Adrenal gland (tissue), 12 donors: ENCODE data around the gene LPAR3. TPM values are rescaled to one million over a fixed set of nuclear protein-coding genes. Genes with fewer than 3 reads are reported as not detected.

ENCODE experiments used
- DNase-seq, 7 donors: peaks; one replicate each; pipeline ENCODE4 v3.0.0-alpha.2; 2019 to 2020
- H3K27ac ChIP-seq, 5 donors: fragments of 200-600 bp; sonication (generic) in 4 of 5; 1 replicate in 3 of 5; 2 replicates in 2 of 5; pipeline versions ENCODE4 v1.5.1 to v1.8.0; 2016 to 2020; ENCODE audit warnings: mild to moderate bottlenecking in 1 of 5
- H3K27me3 ChIP-seq: fragments of 200-600 bp; 2 replicates; pipeline ENCODE4 v1.8.0; 2021
- H3K36me3 ChIP-seq, 2 donors: fragments of 200-600 bp; replicated peaks in 1 of 2; 1 replicate in 1 of 2; 2 replicates in 1 of 2; pipeline versions ENCODE4 v1.5.1 to v1.8.0; 2018 to 2022
- H3K4me1 ChIP-seq, 2 donors: fragments of 200-600 bp; replicated peaks in 1 of 2; 1 replicate in 1 of 2; 2 replicates in 1 of 2; pipeline versions ENCODE4 v1.5.1 to v1.8.0; 2018 to 2021
- H3K4me3 ChIP-seq, 4 donors: fragments of 200-600 bp; sonication (generic) in 3 of 4; one replicate each; pipeline ENCODE4 v1.5.1; 2016 to 2018
- H3K9me3 ChIP-seq, 3 donors: fragments of 200-600 bp; sonication (generic) in 1 of 3; replicated peaks in 1 of 3; 1 replicate in 2 of 3; 2 replicates in 1 of 3; pipeline versions ENCODE4 v1.5.1 to v1.8.0; 2016 to 2021
- POLR2A ChIP-seq, 2 donors: fragments of 450-650 bp; IDR thresholded peaks; one replicate each; pipeline ENCODE4 v1.6.1; 2017; ENCODE audit warnings: antibody characterized with exemption in 2 of 2, mild to moderate bottlenecking in 2 of 2, moderate library complexity in 1 of 2
- WGBS, 4 donors: extraction: QIAGEN DNeasy Blood & Tissue Kit in 2 of 4; methylation state at CpG; one replicate each; pipeline versions ENCODE4 v1.1.5 to v1.1.7; 2013 to 2017; 5-methylcytosine and 5-hydroxymethylcytosine counted together
- intact Hi-C, 2 donors: fragments of 100-400 bp; cut with DNase I; formaldehyde crosslinking; loops; one replicate each; pipeline versions ENCODE4 v1.14.1 to v1.15.0; 2022 to 2023
- polyA plus RNA-seq, 3 donors: library from polyadenylated mRNA; stranded (reverse); fragments of 200-250 nt in 2 of 3; fragments of 350-450 nt in 1 of 3; fragmentation: Illumina TruSeq in 1 of 3; extraction: RNeasy Lipid Tissue Mini Kit (QIAGEN cat#74804) in 1 of 3; gene quantifications; one replicate each; pipeline ENCODE4 v1.2.3, GENCODE V29; 2013 to 2014
- total RNA-seq, 9 donors: library from RNA; depleted of rRNA in 4 of 9; stranded (reverse); fragments of >200 nt in 4 of 9; fragments of 120-200 nt in 1 of 9; fragmentation: NEBNext Ultra II Directional in 1 of 9; extraction: Animal tissue kit (Norgen Biotek cat#: 25700) in 1 of 9; gene quantifications; one replicate each; pipeline versions ENCODE4 v1.1.0 to v1.2.4, GENCODE V29; 2013 to 2023
- TF ChIP-seq, protein P1 (sequence below), 6 experiments: fragments of 450-650 bp in 4 of 6; fragments of 200-600 bp in 2 of 6; sonication (generic) in 1 of 6; IDR thresholded peaks; 1 replicate in 5 of 6; 2 replicates in 1 of 6; pipeline versions ENCODE4 v1.5.1 to v1.8.0; 2016 to 2021; ENCODE audit warnings: antibody characterized with exemption in 6 of 6, mild to moderate bottlenecking in 2 of 6, moderate library complexity in 1 of 6
- donor health status: healthy with polysubstance abuse.
- donor health status: Bipolar disorder and iron deficiency.
- donor health status: DM: yes; HTN: yes; CAD: no.
- donor health status: DM: no; HTN: no; CAD: no.
- donor health status: DM: no; HTN: no; CAD: no.
- donor health status: DM: yes; HTN: yes; CAD: no.

Gene LPAR3
- total and polyA plus RNA-seq, 12 donors, result 0.06 to 7.1 (median 1.8) TPM

DNA sequence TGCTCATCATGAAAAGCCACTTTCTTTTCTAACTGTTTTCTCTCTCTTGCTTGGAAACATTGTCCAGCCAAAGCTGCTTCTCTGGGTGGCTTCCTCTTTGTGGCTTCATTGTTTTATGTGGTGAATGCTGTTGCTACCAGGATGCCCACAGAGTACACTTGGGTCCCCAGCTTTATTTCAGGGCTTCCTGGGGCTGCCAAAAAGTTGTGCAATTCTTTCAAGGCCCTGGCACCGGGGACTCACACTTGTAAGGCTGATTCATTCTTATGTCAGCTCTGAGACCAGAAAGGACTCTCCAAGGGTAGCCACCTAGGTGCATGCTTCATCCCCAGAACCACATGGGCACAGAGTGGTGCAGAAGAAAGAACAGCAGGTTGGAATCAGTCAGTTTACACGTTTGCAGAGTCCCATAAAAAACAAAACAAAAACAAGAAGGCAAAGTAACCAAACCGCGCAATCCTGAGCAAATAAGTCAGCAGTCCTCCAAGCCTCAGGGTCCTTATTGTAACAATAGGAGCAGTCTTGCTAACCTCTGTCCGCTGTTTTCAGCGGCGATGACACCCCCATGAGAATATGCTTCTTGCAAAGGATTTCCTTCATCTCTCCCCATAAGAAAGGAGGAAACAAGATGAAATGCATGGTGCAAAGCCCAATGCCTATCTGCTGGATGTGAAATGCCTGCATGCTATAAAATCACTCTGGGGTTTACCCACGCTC lies 112.8 kb downstream of the LPAR3 start:
- no peaks in the 10 kb centered on the region for H3K9me3 ChIP-seq
- H3K27me3 ChIP-seq, result no peaks in the 10 kb centered on the region
- H3K4me3 ChIP-seq, result no peak overlapping the region
- no peak overlapping the region for H3K27ac ChIP-seq
- DNase-seq, result peak; percentile 35 to 64 (median 58)
- WGBS, 4 donors, result 60 to 72% (median 65%) methylated on average over 7 to 8 of the region's 8 CpGs
- TF ChIP-seq, protein P1, sequence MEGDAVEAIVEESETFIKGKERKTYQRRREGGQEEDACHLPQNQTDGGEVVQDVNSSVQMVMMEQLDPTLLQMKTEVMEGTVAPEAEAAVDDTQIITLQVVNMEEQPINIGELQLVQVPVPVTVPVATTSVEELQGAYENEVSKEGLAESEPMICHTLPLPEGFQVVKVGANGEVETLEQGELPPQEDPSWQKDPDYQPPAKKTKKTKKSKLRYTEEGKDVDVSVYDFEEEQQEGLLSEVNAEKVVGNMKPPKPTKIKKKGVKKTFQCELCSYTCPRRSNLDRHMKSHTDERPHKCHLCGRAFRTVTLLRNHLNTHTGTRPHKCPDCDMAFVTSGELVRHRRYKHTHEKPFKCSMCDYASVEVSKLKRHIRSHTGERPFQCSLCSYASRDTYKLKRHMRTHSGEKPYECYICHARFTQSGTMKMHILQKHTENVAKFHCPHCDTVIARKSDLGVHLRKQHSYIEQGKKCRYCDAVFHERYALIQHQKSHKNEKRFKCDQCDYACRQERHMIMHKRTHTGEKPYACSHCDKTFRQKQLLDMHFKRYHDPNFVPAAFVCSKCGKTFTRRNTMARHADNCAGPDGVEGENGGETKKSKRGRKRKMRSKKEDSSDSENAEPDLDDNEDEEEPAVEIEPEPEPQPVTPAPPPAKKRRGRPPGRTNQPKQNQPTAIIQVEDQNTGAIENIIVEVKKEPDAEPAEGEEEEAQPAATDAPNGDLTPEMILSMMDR (IDR thresholded peaks at IDR 0.05), result no peak
- TF ChIP-seq POLR2A (IDR thresholded peaks at IDR 0.05), result no peak
- no peaks in the 10 kb centered on the region for H3K36me3 ChIP-seq
- intact Hi-C loops, result loop anchor here (10.0 kb wide), 2 partner anchors 135 to 645 kb away; no protein-coding TSS in a partner anchor
- H3K4me1 ChIP-seq, result peaks cover 0 to 5% of the 10 kb centered on the region in 2 donors

DNA sequence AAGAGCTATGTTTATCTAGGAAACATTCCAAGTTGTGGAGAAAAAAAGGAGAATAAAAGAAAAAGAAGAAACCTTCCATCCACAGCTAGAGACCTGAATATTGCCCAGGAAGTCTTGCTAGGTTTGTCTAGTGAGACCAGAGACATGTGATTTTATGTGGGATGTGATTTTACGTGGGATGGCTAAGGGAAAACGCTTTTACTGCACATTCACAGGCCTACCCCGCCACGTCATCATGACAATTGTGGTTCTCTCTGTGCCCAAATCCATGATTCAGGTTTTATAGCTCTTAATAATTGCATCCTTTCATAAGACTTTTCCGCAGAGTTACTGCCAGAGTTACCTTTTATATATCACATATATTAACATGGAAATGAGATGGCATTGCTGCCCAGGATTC lies 116.4 kb downstream of the LPAR3 start:
- Histone ChIP-seq H3K9me3 (no peaks in the 10 kb centered on the region), H3K27me3 (no peaks in the 10 kb centered on the region), H3K4me1 (peaks cover 0 to 5% of the 10 kb centered on the region in 2 donors), H3K36me3 (no peaks in the 10 kb centered on the region), H3K4me3 (no peak overlapping the region), H3K27ac (no peak overlapping the region)
- no peak for DNase-seq
- TF ChIP-seq, protein P1 (IDR thresholded peaks at IDR 0.05), result no peak
- no peak for TF ChIP-seq POLR2A (IDR thresholded peaks at IDR 0.05)
- intact Hi-C loops, result loop anchor here in 1 of 2 donors (10.0 kb wide), 1 partner anchor 642 kb away; no protein-coding TSS in a partner anchor
- 81 to 94% (median 85%) methylated on average over 5 of the region's 5 CpGs for WGBS, 4 donors

DNA sequence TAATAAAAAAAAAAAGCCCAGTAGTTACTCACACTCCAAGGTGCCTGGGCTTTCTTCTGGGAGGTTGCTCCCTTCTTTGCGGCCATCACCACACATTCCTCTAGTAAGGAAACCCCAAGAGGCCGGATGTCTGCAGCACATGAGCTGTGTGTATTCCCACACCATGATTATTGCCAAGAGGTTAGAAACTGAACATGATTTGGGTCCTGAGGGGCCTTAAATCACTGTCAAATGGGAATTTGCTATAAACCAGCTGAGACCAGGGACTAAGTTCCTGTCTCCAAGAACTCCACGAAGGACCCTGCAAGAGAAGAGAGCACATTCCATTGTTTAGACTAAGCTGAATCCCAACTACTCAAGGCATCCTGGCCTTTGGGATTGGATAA lies 117.5 kb downstream of the LPAR3 start:
- DNase-seq, result no peak
- H3K27ac ChIP-seq, result no peak overlapping the region
- TF ChIP-seq, protein P1 (IDR thresholded peaks at IDR 0.05), result no peak
- no peak for TF ChIP-seq POLR2A (IDR thresholded peaks at IDR 0.05)
- WGBS, 4 donors, result 47 to 82% (median 66%) methylated on average over 2 to 3 of the region's 3 CpGs
- no peak overlapping the region for H3K4me3 ChIP-seq
- intact Hi-C loops, result loop anchor here in 1 of 2 donors (10.0 kb wide), 1 partner anchor 641 kb away; no protein-coding TSS in a partner anchor
- peaks cover 0 to 5% of the 10 kb centered on the region in 2 donors for H3K4me1 ChIP-seq
- H3K9me3 ChIP-seq, result no peaks in the 10 kb centered on the region
- no peaks in the 10 kb centered on the region for H3K27me3 ChIP-seq
- no peaks in the 10 kb centered on the region for H3K36me3 ChIP-seq

DNA sequence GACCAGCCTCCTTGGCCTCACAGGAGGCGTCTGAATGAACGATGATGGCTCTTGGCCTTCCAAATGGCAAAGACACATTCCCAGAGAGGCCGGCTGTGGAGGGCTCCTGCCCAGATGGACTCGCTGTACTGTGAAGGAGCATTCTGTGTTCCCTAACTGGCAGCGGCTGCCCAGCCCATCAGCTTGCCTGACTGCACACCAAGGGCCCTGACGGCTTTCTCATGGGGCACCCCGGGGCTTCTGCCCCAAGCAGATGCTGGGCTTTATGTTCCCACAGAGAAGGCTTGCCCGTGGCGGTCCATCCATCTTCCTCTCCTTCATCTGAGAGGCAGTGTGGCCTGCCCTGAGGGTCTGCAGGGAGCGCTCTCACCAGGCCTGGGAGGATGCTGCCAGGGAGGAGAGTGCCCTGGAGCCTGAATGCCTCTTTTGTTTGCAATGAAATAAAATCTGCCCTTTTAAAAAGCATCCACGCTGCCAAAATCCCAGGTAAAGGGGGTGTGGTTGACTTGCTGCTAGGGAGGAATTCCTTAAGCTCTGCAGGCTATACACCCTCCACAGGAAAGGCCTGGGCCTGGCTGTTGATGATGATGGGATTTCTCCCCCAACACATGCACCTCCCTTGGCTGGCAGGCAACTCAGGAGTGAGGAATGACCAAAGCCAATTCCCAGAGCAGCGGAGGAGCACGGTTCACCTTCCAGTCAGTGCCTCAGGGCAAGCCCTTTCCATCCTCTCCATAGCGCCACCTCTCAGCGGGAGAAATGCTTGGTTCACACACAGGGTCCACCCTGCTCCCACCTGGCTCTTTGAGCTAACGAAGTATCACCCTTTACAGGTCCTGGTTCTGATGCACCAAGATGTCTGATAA lies 118.1 kb downstream of the LPAR3 start:
- WGBS, 4 donors, result 83 to 87% (median 85%) methylated on average over 8 to 16 of the region's 16 CpGs
- H3K27ac ChIP-seq, result no peak overlapping the region
- no peak for TF ChIP-seq POLR2A (IDR thresholded peaks at IDR 0.05)
- TF ChIP-seq, protein P1 (IDR thresholded peaks at IDR 0.05), result no peak
- DNase-seq, result no peak
- no peak overlapping the region for H3K4me3 ChIP-seq
- no peaks in the 10 kb centered on the region for H3K36me3 ChIP-seq
- peaks cover 0 to 3% of the 10 kb centered on the region in 2 donors for H3K4me1 ChIP-seq
- no peaks in the 10 kb centered on the region for H3K27me3 ChIP-seq
- intact Hi-C loops, result loop anchor here in 1 of 2 donors (5.0 to 10.0 kb wide), 2 partner anchors 157 to 640 kb away; no protein-coding TSS in a partner anchor
- no peaks in the 10 kb centered on the region for H3K9me3 ChIP-seq
